ENCODE data around the gene ZBTB39. TPM values are rescaled to one million over a fixed set of nuclear protein-coding genes. Genes with fewer than 3 reads are reported as not detected.

Gene ZBTB39
- total RNA-seq, 4 donors from 2014 or later = 3.5 to 7.2 (median 6.6) TPM

DNA sequence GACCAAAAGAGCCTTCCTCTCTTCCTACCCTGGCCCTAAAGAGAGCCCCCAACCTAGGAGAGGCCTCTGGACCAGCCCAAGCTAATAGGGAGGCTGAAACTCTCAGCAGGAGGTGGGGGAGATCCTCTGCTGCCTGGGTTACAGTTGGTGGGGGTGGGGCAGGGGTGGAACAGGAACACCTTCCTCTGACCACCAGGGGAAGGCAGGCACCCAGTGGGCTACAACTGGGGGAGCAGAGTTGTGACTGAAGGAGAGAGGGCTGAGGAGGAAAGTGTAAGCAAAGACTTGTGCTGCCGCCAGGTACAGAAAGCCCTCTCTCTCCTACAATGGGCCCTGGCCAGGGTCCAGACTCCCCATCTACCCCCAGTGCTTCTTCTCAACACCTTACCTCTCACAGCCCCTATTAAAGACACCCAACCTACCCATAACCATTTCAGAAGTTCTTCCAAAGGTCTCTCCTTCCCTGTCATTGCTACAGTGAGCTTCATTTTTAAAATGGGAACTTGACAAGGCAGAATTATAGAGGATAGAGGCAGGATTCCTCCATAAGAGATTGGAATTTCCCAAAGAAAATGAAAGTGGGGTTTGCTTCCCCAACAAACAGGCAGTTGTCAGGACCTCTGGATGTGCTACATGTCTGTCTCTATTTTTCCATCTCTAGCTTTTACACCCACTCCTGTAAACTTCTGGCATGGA lies 42.2 kb upstream of the ZBTB39 start:
- ATAC-seq (ENCODE audit: low FRiP score) (no peak), DNase-seq (ENCODE audit: low spot score) (no peak)
- TF ChIP-seq, protein P1, sequence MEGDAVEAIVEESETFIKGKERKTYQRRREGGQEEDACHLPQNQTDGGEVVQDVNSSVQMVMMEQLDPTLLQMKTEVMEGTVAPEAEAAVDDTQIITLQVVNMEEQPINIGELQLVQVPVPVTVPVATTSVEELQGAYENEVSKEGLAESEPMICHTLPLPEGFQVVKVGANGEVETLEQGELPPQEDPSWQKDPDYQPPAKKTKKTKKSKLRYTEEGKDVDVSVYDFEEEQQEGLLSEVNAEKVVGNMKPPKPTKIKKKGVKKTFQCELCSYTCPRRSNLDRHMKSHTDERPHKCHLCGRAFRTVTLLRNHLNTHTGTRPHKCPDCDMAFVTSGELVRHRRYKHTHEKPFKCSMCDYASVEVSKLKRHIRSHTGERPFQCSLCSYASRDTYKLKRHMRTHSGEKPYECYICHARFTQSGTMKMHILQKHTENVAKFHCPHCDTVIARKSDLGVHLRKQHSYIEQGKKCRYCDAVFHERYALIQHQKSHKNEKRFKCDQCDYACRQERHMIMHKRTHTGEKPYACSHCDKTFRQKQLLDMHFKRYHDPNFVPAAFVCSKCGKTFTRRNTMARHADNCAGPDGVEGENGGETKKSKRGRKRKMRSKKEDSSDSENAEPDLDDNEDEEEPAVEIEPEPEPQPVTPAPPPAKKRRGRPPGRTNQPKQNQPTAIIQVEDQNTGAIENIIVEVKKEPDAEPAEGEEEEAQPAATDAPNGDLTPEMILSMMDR (IDR thresholded peaks at IDR 0.05) = no peak

DNA sequence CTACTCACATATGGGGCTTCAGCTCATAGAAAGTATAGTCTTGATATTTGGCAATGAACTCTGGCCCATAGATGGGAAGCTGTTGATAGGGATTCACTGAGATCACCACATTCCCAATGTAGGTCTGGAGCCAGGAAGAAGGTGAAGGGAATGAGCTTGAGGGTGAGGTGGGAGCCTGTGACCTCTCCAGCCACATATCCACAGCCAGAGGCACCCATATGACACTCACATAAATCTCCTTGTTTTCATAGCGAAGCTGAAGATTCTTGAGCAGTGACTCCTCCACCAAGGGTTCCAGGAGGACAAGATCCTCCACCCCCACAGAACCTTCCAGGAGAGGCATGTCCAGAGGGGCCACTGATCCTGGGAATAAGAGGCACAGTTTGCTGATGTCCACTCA lies 41.6 kb upstream of the ZBTB39 start:
- TF ChIP-seq, protein P1 (IDR thresholded peaks at IDR 0.05) = no peak
- DNase-seq (ENCODE audit: low spot score) (no peak), ATAC-seq (ENCODE audit: low FRiP score) (no peak)

DNA sequence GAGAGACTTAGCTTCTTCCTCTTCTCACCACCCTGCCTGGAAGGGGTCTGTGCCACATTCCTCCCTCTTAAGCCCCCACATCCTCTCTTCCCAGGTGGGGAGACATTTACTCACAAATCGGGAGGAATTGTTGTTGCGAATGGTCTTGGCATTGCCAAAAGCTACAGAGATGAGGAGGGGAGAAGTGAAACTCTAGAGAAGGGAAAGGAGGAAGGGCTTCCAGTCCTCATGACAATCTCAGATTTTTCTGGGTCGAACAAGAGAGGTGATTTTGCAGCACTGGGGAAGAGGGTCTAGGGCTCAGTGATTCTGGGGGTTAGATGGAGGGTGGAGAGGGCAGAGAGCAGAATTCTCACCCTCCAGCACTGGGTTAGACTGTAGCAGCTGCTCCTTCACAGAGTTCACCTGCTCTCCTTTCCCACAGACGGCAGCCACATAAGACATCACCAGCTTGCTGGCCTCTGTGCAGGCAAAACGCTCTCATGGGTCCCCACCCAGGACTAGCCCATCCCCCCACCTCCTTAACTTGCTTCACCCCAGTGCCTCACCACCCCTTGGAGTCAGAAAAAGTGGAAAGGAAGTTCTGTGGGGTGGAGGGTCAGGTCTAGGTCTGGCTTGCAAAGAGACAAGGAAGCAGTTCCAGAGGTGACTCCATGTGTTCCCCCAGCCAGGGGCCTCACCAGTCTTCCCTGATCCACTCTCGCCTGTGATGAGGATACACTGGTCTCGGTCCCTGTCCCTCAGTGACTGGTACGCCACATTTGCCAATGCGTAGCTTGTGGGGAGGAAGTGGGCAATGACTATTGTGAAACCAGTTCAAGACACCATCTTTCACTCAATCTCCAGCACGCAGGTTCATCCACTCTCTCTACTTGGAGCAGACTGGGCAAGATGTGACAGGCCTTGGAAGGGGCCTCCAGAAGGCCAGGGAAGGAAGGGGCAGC lies 40.9 kb upstream of the ZBTB39 start:
- no peak for DNase-seq (ENCODE audit: low spot score)

DNA sequence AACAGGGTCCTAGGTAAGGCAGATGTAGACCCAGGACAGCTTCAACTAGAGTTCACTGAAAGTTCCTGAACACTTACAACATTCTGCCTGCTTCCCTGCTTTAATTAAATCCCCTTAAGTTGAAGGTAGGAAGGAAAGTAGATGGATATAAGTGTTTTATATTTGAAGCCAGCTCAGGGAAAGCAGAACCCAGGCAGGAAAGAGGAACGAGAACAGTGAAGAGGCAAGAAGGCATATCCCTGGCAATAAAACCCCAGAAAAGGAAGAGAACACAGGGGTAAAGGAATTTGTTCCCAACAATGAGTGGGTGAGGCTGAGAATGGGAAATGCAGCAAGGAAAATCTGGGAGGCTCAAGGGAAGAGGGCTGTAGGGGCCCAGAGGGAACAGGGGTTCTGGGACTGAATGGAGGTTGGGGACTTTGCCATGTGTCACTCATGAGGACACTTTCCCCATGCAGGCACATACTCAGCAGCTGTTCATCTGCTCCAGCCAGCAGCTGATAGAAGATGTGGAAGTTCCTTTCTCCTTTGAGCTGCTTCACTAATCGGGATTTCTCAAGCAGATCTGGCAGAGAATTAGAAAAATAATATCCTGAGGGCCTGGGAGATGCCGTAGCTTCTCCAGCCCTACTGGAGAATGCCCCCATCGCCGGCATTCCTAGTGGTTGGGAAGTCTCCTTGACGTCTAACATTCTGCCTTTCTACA lies 39.9 kb upstream of the ZBTB39 start:
- ATAC-seq (ENCODE audit: low FRiP score) (no peak), DNase-seq (ENCODE audit: low spot score) (no peak)
- TF ChIP-seq, protein P1 (IDR thresholded peaks at IDR 0.05) = no peak

More for the DNA sequence above, 40.9 kb upstream of the ZBTB39 start:
- TF ChIP-seq, protein P1 (IDR thresholded peaks at IDR 0.05) = no peak
- ATAC-seq (ENCODE audit: low FRiP score) = no peak

DNA sequence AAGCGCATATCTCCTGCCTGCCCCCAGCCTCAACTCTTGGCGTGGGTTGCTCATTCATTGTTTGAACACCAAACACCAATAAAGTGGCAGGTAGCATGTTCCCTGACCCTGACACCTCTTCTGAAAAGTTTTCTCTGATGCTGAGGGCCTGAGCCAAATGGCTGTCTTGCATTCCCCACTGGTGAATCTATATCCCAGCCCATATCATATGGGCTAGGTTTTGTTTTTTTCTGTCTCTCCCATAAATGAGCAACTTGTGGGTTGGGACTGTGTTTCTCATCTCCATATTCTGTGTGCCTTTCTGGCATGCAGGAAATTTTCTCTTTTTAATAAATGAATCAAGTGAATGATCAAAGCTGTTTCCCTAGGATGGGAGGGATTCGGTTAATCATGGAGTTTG lies 38.5 kb upstream of the ZBTB39 start:
- ATAC-seq (ENCODE audit: low FRiP score) = no peak
- DNase-seq (ENCODE audit: low spot score) = no peak
- TF ChIP-seq, protein P1 (IDR thresholded peaks at IDR 0.05) = no peak

DNA sequence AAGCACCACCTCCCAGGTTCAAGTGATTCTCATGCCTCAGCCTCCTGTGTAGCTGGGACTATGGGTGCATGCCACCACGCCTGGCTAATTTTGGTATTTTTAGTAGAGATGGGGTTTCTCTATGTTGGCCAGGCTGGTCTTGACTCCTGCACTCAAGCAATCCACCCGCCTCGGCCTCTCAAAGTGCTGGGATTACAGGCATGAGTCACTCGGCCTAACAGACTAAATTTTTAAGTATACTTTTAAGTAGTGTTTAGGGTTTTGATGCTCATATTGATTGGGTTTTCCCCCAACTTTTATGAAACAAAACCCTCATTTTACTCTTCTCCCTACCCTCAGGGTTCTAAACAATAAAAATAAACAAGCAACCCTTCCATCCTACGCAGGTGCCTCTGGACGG lies 38.1 kb upstream of the ZBTB39 start:
- ATAC-seq (ENCODE audit: low FRiP score) = no peak
- TF ChIP-seq, protein P1 (IDR thresholded peaks at IDR 0.05) = no peak

More for the DNA sequence above, 38.1 kb upstream of the ZBTB39 start:
- no peak for DNase-seq (ENCODE audit: low spot score)
